NCI-H2107 treated with DMSO at 0.1 percent for 48 hours (cell line): ENCODE data around the gene NUMB.
"Not testable (repeated sequence)": the region's sequence is repeated elsewhere in the genome, so short reads cannot be mapped to it uniquely, and the experiment has no call there.

ENCODE experiments used
- DNase-seq: peaks from one replicate; lab custom pipeline; 2025; ENCODE audit not compliant: unreplicated experiment; lab: John Stamatoyannopoulos, UW

Gene NUMB

GRCh38 chr14:73365727-73366126 is 92.6 kb downstream of the NUMB start:
- DNase-seq, result no peak

DNA sequence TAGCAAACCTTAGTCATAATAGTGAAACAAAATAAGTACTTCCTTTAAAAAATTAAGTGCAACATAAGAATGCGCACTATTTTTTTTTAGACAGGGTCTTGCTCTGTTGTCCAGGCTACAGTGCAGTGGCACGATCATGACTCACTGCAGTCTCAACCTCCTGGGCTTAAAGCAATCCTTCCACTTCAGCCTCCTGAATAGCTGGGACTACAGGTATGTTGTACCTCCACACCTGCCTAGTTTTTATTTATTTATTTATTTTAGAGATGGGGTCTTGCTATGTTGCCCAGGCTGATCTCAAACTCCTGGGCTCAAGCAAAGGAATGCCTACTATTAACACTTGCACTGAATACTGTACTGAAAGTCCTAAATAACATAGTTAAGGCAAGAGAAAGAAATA is 93.8 kb downstream of the NUMB start:
- no peak for DNase-seq

GRCh38 chr14:73359445-73359844 is 98.9 kb downstream of the NUMB start:
- DNase-seq, result no peak

- DNase-seq, result no peak
Observed at GRCh38 chr14:73358187-73358586, 100.2 kb downstream of the NUMB start.

DNA sequence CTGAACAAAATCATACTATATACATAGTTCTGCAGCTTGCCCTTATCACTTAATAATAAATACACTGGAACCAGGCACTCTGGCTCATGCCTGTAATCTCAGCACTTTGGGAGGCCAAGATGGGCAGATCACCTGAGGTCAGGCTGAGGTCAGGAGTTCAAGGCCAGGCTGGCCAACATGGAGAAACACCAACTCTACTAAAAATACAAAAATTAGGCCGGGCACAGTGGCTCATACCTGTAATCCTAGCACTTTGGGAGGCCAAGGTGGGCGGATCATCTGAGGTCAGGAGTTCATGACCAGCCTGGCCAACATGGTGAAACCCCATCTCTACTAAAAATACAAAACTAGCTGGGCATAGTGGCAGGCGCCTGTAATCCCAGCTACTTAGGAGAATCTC is 109.3 kb downstream of the NUMB start:
- DNase-seq, result not testable (repeated sequence)

- DNase-seq, result no peak
Observed at GRCh38 chr14:73344319-73344718, 114.0 kb downstream of the NUMB start.

GRCh38 chr14:73342670-73343069 is 115.7 kb downstream of the NUMB start:
- DNase-seq, result no peak

- no peak for DNase-seq
Observed at GRCh38 chr14:73339846-73340595, 118.3 kb downstream of the NUMB start.

DNA sequence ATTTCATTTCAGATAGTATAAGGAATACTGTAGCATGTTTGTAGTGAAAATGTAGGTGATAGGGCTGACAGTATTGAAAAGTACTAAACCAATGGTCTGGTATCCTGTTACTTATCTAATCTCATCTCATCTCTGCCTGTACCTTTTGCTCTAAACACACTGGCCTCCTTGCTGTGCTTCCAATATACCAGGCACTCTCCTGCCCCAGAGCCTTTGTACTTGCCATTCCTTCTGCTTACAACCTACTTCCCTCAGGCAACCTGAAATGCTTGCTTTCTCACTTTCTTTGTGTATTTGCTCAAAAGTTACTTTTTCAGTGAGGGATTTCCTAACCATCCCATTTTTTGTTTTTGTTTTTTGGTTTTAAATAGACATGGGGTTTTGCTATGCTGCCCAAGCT is 119.1 kb downstream of the NUMB start:
- DNase-seq, result no peak

DNA sequence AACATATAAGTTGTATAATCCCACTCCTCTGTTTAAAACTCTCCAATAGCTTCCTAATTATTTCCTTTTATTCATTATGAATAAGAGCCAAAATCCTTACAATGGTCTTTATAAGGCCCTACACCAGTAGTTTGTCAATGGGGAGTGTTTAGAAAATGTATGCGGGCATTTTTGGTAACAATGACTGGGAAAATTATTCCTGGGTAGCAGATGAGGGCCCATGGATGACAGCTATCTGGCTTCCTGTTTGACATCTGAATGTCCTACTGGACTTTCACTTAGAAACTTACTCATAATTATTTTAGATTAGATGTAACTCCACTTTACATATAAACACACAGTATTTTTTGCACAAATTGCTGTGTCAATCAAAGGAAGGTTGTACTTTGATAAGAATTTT is 119.8 kb downstream of the NUMB start:
- no peak for DNase-seq

DNA sequence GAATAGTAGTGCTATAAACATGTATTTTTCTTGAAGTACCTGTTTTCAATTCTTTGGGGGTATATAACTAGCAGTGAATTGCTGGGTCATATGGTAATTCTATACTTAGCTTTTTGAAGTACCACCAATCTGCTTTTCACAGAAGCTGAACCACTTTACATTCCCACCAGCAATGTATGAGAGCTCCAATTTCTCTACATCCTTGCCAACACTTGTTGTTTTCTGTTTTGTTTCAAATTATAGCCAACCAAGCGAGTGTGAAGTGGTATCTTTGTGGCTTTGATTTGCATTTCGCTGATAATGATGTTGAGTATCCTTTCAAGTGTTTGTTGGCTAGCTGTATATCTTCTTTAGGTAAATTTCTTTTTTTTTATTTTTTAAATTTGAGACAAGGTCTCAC is 125.3 kb downstream of the NUMB start:
- peak; percentile 55 for DNase-seq

- DNase-seq, result no peak
Observed at GRCh38 chr14:73325630-73326299, 132.6 kb downstream of the NUMB start.

DNA sequence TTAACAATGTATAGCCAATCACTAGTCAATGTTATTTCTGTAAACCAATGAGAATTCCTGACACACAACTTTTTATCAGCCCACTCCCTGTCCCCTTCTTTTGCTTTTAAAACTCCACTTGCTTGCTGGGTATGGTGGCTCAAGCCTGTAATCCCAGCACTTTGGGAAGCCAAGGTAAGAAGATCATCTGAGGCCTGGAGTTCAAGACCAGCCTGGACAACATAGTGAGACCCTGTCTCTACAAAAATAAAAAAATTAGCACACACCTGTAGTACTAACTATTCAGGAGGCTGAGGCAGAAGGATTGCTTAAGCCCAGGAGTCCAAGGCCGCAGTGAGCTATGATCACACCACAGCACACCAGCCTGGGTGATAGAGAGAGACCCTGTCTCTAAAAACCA is 133.3 kb downstream of the NUMB start:
- no peak for DNase-seq

- DNase-seq, result peak; percentile 88
Observed at GRCh38 chr14:73324533-73324932, 133.8 kb downstream of the NUMB start.

GRCh38 chr14:73323896-73324399 is 134.4 kb downstream of the NUMB start:
- no peak for DNase-seq

DNA sequence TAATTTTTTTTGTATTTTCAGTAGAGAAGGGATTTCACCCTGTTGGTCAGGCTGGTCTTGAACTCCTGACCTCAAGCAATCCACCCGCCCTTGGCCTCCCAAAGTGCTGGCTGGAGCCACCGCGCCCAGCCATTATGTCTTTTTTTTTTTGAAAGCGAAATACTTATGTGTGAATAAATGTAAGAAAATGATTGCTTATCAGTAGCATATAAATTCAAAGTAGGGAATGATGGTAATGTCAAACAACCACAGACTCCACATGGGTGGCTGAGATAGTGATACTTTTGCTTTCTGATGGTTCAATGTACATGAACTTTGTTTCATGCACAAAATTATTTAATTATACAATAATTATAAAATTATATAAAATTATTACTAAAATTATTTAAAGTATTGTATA is 145.2 kb downstream of the NUMB start:
- DNase-seq, result no peak

DNA sequence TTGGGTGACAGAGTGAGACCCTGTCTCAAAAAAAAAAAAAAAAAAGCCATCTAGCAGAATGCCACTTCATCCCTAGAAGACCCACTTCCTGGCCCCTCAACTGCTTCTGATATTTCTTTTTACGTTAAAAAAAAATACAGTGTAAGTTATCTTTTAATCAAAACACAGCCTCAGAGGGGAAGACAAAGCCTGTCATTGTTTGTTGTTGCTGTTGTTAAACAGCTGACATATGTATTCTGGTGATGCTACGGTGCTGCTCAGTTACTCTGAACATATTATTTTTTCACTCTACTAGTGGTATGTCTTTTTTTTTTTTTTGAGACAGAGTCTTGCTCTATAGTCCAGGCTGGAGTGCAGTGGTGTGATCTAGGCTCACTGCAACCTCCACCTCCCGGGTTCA is 145.7 kb downstream of the NUMB start:
- no peak for DNase-seq

GRCh38 chr14:73311708-73312030 is 146.7 kb downstream of the NUMB start:
- no peak for DNase-seq

DNA sequence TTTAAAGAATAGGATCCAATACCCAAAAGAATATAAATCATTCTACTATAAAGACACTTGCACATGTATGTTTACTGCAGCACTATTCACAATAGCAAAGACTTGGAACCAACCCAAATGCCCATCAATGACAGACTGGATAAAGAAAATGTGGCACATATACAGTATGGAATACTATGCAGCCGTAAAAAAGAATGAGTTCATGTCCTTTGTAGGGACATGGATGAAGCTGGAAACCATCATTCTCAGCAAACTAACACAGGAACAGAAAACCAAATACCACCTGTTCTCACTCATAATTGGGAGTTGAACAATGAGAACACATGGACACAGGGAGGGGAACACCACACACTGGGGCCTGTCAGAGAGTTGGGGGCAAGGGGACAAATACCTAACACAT is 149.1 kb downstream of the NUMB start:
- DNase-seq, result not testable (repeated sequence)

- DNase-seq, result no peak
Observed at GRCh38 chr14:73307261-73307660, 151.1 kb downstream of the NUMB start.

DNA sequence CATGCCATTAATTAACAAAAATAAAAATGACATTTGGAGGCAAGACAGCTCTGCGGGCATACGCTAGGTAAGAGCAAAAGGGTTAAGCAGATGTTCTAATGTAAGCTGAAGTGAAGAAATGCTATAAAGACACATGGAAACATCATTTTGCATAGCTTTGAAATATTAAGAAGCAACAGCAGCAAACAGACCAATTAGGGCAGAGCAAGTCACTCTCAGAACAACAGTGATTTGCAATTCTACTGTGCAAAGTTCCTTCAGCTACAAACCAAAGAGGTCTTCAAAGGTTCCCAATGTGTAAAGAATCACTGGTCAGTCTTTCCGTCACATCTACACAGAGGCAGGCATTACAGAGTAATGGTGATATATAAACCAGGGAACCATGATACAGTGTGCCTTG is 152.8 kb downstream of the NUMB start:
- DNase-seq, result no peak

DNA sequence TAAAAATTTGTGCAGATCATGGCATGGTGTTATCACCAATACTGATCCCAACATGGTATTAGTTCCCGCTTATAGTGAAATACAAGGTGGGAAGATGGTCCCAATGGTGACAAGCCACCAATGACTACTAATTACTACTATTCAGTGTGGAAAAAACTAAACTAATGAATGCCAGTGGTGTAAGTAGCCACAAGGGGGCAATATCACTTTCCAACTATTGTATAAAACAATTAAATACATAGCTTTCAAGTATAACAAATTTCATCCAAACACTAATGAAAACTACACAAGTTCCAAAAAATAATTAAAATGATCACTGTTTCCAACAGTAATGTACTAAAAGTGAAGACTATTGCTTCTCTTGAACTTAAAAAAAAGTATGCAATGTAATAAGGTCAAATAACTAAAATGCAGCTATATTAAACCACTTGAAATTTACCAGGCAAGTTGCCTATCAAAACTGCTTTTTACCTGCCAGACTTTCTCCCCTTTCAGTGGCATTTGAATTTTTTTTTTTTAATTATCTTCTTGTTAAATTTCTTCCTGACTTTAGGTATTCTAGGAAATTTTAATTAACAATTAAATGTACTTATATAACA is 163.0 kb downstream of the NUMB start:
- peak; percentile 69 for DNase-seq
